ENCODE results near the gene PHACTR1.
"Not testable (repeated sequence)": the region's sequence is repeated elsewhere in the genome, so short reads cannot be mapped to it uniquely, and the experiment has no call there.

Gene PHACTR1

GRCh38 chr6:13220266-13220665 is 503.7 kb downstream of the PHACTR1 start:
- no peak for DNase-seq

- no peak for DNase-seq
Observed at GRCh38 chr6:13222048-13222447, 505.5 kb downstream of the PHACTR1 start.

GRCh38 chr6:13226071-13226470 is 509.5 kb downstream of the PHACTR1 start:
- no peak for DNase-seq

- DNase-seq: no peak
Observed at GRCh38 chr6:13228264-13229204, 512.0 kb downstream of the PHACTR1 start.

GRCh38 chr6:13229205-13230085 is 512.9 kb downstream of the PHACTR1 start:
- no peak for DNase-seq

GRCh38 chr6:13233106-13233505 is 516.5 kb downstream of the PHACTR1 start:
- DNase-seq: no peak

GRCh38 chr6:13234130-13234529 is 517.6 kb downstream of the PHACTR1 start:
- no peak for DNase-seq

GRCh38 chr6:13235339-13235738 is 518.8 kb downstream of the PHACTR1 start:
- no peak for DNase-seq

- no peak for DNase-seq
Observed at GRCh38 chr6:13237318-13237717, 520.8 kb downstream of the PHACTR1 start.

GRCh38 chr6:13238017-13238416 is 521.5 kb downstream of the PHACTR1 start:
- no peak for DNase-seq

- no peak for DNase-seq
Observed at GRCh38 chr6:13238640-13239216, 522.2 kb downstream of the PHACTR1 start.

GRCh38 chr6:13239530-13240455 is 523.2 kb downstream of the PHACTR1 start:
- DNase-seq: no peak

GRCh38 chr6:13241364-13241763 is 524.8 kb downstream of the PHACTR1 start:
- DNase-seq: no peak

GRCh38 chr6:13242178-13242577 is 525.6 kb downstream of the PHACTR1 start:
- DNase-seq: no peak

- no peak for DNase-seq
Observed at GRCh38 chr6:13242590-13242989, 526.0 kb downstream of the PHACTR1 start.

GRCh38 chr6:13243033-13243432 is 526.5 kb downstream of the PHACTR1 start:
- DNase-seq: no peak

- not testable (repeated sequence) for DNase-seq
Observed at GRCh38 chr6:13243745-13244144, 527.2 kb downstream of the PHACTR1 start.

- no peak for DNase-seq
Observed at GRCh38 chr6:13247627-13248026, 531.1 kb downstream of the PHACTR1 start.

GRCh38 chr6:13248053-13248452 is 531.5 kb downstream of the PHACTR1 start:
- DNase-seq: no peak

GRCh38 chr6:13248584-13248985 is 532.0 kb downstream of the PHACTR1 start:
- DNase-seq: no peak

- no peak for DNase-seq
Observed at GRCh38 chr6:13248994-13249393, 532.4 kb downstream of the PHACTR1 start.

GRCh38 chr6:13249817-13250216 is 533.2 kb downstream of the PHACTR1 start:
- no peak for DNase-seq
